ENCODE data around the gene CCT6A. TPM values are rescaled to one million over a fixed set of nuclear protein-coding genes. Genes with fewer than 3 reads are reported as not detected.
"Not testable (repeated sequence)": the region's sequence is repeated elsewhere in the genome, so short reads cannot be mapped to it uniquely, and the experiment has no call there.

CCT6A gene
- polyA plus RNA-seq, 1 donor, result 130 TPM

DNA sequence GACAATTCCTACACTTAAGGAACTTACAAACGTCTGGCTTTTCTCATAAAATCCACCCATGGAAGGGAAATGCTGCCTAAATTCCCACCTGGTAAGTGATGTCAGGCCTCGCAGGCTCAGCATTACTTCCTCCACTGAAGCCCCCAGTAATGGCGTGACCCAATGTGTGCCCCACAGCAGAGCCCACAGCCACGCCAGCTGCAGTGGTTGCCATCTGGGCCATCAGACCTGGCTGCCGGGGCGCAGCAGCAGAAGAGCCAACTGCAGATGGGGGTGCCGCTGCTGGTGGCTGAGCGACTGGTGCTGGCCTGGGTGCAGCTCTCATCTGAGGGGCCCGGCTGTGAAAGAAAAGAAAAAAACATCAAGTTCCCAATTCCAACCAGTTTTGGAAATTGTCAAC lies 52.6 kb downstream of the CCT6A start:
- DNase-seq, result not testable (repeated sequence)

DNA sequence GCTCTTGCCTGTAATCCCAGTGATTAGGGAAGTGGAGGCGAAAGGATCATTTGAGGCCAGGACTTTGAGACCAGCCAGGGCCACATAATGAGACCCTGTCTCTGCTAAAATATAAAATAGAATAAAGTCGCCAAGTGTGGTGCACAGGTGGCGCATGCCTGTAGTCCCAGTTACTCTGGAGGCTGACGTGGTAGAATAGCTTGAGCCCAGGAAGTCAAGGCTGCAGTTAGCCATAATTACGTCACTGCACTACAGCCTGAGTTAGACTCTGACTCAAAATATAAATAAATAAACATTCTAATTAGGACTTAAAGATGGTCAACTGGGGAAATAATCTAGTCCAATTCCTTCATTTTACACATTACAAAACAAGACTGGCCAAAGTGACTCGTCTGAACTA lies 53.9 kb downstream of the CCT6A start:
- no peak for DNase-seq

DNA sequence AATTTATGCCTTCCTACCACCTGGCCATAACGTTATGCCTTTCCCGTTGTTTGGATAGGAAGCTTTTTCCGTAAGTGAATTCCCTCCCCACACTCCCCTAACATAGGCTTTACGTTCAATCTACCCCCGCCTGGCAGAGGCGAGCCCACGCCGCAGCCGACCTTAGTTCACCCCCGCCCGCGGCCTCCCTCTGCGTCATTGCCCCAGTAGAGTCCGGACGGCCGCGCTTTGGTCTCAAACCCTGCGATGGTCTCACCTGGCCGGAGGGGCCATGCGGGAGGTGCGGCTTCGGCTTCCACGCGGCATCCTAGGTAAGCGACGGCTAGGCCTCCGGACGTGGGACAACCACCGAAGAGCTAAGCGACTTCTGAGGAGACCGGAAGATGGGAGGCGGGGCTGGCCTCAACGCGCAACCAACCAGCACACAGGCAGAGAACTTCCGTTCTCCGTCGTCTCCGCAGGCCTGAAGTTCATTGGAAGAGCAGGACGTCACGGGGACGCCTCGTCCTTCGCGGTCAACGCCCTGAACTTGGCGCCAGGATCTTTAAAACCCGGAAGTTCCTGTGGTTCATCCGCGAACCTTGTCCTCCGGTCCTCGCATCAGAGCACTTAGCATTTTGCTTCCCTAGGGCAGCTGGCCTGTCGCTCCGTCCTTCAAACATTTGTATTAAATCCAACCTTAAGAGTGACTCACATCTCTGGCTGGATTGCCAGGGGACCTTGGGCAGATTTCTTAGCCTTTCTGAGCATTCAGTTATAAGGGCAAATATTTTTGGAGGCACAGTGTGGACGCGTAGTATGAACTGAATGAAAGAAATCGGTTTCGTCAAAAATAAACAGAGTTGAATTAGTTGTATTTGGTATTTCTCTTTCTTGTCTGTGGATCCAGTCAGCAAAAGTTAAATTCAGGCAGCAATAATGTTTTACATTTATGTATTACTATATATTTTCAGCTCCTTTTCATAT lies 54.8 kb downstream of the CCT6A start, which contains the start of gene CHCHD2:
CHCHD2 (minus strand) TSS at position 369 of the 966 bp plus-strand sequence; CDS start at position 306, 63 bp downstream.
- DNase-seq, result peak; percentile 99

DNA sequence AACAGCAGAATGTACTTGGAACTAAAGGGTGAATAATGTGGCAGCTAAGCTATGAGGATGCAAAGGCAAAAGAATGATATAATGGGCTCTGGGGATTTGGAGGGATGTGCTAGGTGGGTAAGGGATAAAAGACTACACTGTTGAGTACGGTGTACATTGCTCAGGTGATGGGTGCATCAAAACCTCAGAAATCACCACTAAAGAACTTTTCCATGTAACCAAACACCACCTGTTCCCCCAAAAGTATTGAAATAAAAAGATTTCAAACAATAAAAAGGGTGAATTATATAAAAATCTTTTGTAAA lies 56.3 kb downstream of the CCT6A start:
- no peak for DNase-seq

DNA sequence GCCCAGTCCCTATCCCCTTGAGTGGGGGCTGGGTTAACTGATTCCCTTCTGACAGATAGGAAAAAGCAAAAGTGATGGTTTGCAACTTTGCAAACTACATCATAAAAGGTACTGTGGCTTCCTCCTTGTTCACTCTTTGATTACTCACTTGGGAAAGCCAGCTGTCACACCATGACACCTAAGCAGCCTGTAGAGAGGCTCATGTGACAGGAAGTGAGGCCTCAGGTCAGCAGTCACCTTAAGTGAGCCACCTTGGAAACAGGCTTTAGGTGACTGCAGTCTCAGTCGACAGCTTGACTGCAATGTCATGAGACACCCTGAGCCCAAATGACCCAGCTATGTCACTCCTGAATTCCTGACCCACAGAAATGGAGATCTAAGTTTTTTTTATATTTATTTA lies 59.0 kb downstream of the CCT6A start:
- no peak for DNase-seq

DNA sequence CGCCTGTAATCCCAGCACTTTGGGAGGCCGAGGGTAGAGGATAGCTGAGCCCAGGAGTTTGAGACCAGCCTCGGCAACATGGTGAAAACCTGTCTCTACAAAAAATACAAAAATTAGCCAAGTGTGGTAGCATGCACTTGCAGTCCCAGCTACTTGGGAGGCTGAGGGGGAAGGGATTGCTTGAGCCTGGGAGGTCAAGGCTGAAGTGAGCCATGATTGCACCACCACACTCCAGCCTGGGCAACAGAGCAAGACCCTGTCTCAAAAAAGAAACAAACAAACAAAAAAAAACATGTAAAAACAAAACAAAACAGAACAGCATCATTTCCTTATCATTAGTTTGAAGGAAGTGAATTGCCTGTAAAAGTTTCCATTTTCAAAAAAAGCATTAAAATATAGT lies 60.7 kb downstream of the CCT6A start:
- not testable (repeated sequence) for DNase-seq

Other genes starting within 250 kb of the CCT6A start
- gene SEPTIN14, start 189.0 kb upstream of the CCT6A start, polyA plus RNA-seq (ENCODE audit: insufficient read length), result 0.19 TPM
- gene ZNF713, start 164.3 kb upstream of the CCT6A start, polyA plus RNA-seq (ENCODE audit: insufficient read length), result 9.5 TPM
- gene MRPS17, start 99.9 kb upstream of the CCT6A start, polyA plus RNA-seq (ENCODE audit: insufficient read length), result 10.7 TPM
- 90.7 TPM for gene NIPSNAP2, start 87.2 kb upstream of the CCT6A start, polyA plus RNA-seq (ENCODE audit: insufficient read length)
- gene PSPH, start 321 bp upstream of the CCT6A start, polyA plus RNA-seq (ENCODE audit: insufficient read length), result 16.2 TPM
- 60.2 TPM for gene SUMF2, start 12.5 kb downstream of the CCT6A start, polyA plus RNA-seq (ENCODE audit: insufficient read length)
- gene PHKG1, start 41.2 kb downstream of the CCT6A start, polyA plus RNA-seq (ENCODE audit: insufficient read length), result 55.4 TPM
- 238 TPM for gene CHCHD2, start 54.7 kb downstream of the CCT6A start, polyA plus RNA-seq (ENCODE audit: insufficient read length)
- gene NUPR2, start 64.7 kb downstream of the CCT6A start, polyA plus RNA-seq (ENCODE audit: insufficient read length), result not detected